HepG2 (cell line): ENCODE data around the gene MAP3K14. TPM values are rescaled to one million over a fixed set of nuclear protein-coding genes. Genes with fewer than 3 reads are reported as not detected.

Experiments used
- ADNP ChIP-seq: sonication (generic); formaldehyde crosslinking; IDR thresholded peaks from 2 replicates; pipeline ENCODE4 v1.4.0; 2020; ENCODE audit warnings: missing genetic modification reagents
- ATM ChIP-seq: fragments of 450-650 bp; IDR thresholded peaks from 2 replicates; pipeline ENCODE4 v1.7.1; 2017; ENCODE audit warnings: mild to moderate bottlenecking, borderline replicate concordance
- CBFB ChIP-seq: sonication (generic); formaldehyde crosslinking; IDR thresholded peaks from 2 replicates; pipeline ENCODE4 v1.4.0; 2020; ENCODE audit warnings: missing genetic modification reagents
- DR1 ChIP-seq: sonication (generic); formaldehyde crosslinking; IDR thresholded peaks from 2 replicates; pipeline ENCODE4 v1.8.0; 2021; ENCODE audit warnings: mild to moderate bottlenecking, missing genetic modification reagents, inconsistent platforms
- EEA1 ChIP-seq: sonication (generic); formaldehyde crosslinking; IDR thresholded peaks from 2 replicates; pipeline ENCODE4 v1.5.1; 2020; ENCODE audit warnings: mild to moderate bottlenecking, missing genetic modification reagents, borderline replicate concordance
- HINFP ChIP-seq: sonication (generic); formaldehyde crosslinking; IDR thresholded peaks from 2 replicates; pipeline ENCODE4 v1.4.0; 2020; ENCODE audit warnings: low read depth, mild to moderate bottlenecking, missing genetic modification reagents
- KDM2A ChIP-seq: sonication (generic); formaldehyde crosslinking; IDR thresholded peaks from 2 replicates; pipeline ENCODE4 v1.4.0; 2020; ENCODE audit warnings: low read depth, missing genetic modification reagents, borderline replicate concordance
- LCORL ChIP-seq, 2 experiments: fragments of 450-650 bp in 1 of 2; sonication (generic) in 1 of 2; formaldehyde crosslinking in 1 of 2; IDR thresholded peaks; 2 replicates each; pipeline versions ENCODE4 v1.5.0 to v1.6.1; 2017 to 2020; ENCODE audit warnings: antibody characterized with exemption in 1 of 2, missing genetic modification reagents in 1 of 2
- MAF1 ChIP-seq: sonication (generic); formaldehyde crosslinking; IDR thresholded peaks from 2 replicates; pipeline ENCODE4 v1.5.0; 2020; ENCODE audit warnings: missing genetic modification reagents, borderline replicate concordance
- MAFK ChIP-seq, 2 experiments: IDR thresholded peaks in 1 of 2; conservative IDR thresholded peaks in 1 of 2; 2 replicates each; pipeline ENCODE4 v1.6.1; 2011; ENCODE audit warnings: improper control_type of control experiment in 2 of 2, low read length in 2 of 2
- MED1 ChIP-seq: sonication (generic); formaldehyde crosslinking; IDR thresholded peaks from 2 replicates; pipeline ENCODE4 v1.4.0; 2020; ENCODE audit warnings: missing genetic modification reagents
- MYNN ChIP-seq: sonication (generic); formaldehyde crosslinking; IDR thresholded peaks from 2 replicates; pipeline ENCODE4 v1.4.0; 2020; ENCODE audit warnings: mild to moderate bottlenecking, low read depth, missing genetic modification reagents
- MZF1 ChIP-seq: sonication (generic); formaldehyde crosslinking; IDR thresholded peaks from 2 replicates; pipeline ENCODE4 v1.8.1; 2023; ENCODE audit warnings: mild to moderate bottlenecking, missing genetic modification reagents, borderline replicate concordance
- PATZ1 ChIP-seq: sonication (generic); formaldehyde crosslinking; IDR thresholded peaks from 2 replicates; pipeline ENCODE4 v1.4.0; 2020; ENCODE audit warnings: missing genetic modification reagents
- ZBTB7A ChIP-seq: sonication (generic); formaldehyde crosslinking; IDR thresholded peaks from 2 replicates; pipeline ENCODE4 v1.8.0; 2022; ENCODE audit warnings: mild to moderate bottlenecking, missing genetic modification reagents
- ZBTB7B ChIP-seq: sonication (generic); formaldehyde crosslinking; IDR thresholded peaks from 2 replicates; pipeline ENCODE4 v1.4.0; 2020; ENCODE audit warnings: missing genetic modification reagents
- ZFP82 ChIP-seq: sonication (generic); formaldehyde crosslinking; IDR thresholded peaks from 2 replicates; pipeline ENCODE4 v1.5.1; 2020; ENCODE audit warnings: mild to moderate bottlenecking, missing genetic modification reagents, borderline replicate concordance
- ZNF616 ChIP-seq: sonication (generic); formaldehyde crosslinking; IDR thresholded peaks from 2 replicates; pipeline ENCODE4 v1.5.0; 2020; ENCODE audit warnings: low read depth, mild to moderate bottlenecking, missing genetic modification reagents
- ZNF646 ChIP-seq: sonication (generic); formaldehyde crosslinking; IDR thresholded peaks from 2 replicates; pipeline ENCODE4 v1.9.0; 2021; ENCODE audit warnings: mild to moderate bottlenecking, missing genetic modification reagents
- ZNF891 ChIP-seq: sonication (generic); formaldehyde crosslinking; IDR thresholded peaks from 2 replicates; pipeline ENCODE4 v1.5.0; 2020; ENCODE audit warnings: mild to moderate bottlenecking, missing genetic modification reagents
- polyA plus RNA-seq, 8 experiments: library from polyadenylated mRNA; depleted of rRNA in 3 of 8; stranded (reverse) in 7 of 8; unstranded in 1 of 8; fragments of >200 nt; fragmentation: Illumina TruSeq in 4 of 8; extraction: Trizol in 4 of 8; gene quantifications; 2 replicates each; pipeline versions ENCODE4 v1.2.1 to v1.2.3, GENCODE V29; 2011 to 2016; ENCODE audit warnings: low read depth in 4 of 8, missing spikeins in 1 of 8, mixed read lengths in 1 of 8; ENCODE audit not compliant: insufficient read depth in 1 of 8
- total RNA-seq, 5 experiments: library from RNA; depleted of rRNA; stranded (reverse); fragments of >200 nt; fragmentation: Illumina TruSeq; extraction: Trizol; gene quantifications; 2 replicates each; pipeline ENCODE4 v1.2.3, GENCODE V29; 2016; ENCODE audit warnings: low read depth in 1 of 5

Gene MAP3K14
- total and polyA plus RNA-seq, 2 of the 13 experiments (the other 11 are each of a cell fraction or from before 2014, with no cell fraction given), result 2.6 TPM

GRCh38 chr17:45231481-45232116 lies 85.2 kb downstream of the MAP3K14 start (continued):
- TF ChIP-seq ZNF646 (CRISPR knock-in tag) (no peak), ZNF891 (CRISPR knock-in tag) (peak; percentile 29; the same call in 1 of the 2 replicates), EEA1 (peak; percentile 57; the same call in 1 of the 2 replicates), DR1 (CRISPR knock-in tag) (no peak), MZF1 (CRISPR knock-in tag) (no peak), ADNP (CRISPR knock-in tag) (peak; percentile 50; the same call in 1 of the 2 replicates), CBFB (0 out of 2 replicates have a peak, but pooled peaks have one; percentile 52), MYNN (CRISPR knock-in tag) (no peak), MAF1 (CRISPR knock-in tag) (0 out of 2 replicates have a peak, but pooled peaks have one; percentile 41), ZBTB7A (CRISPR knock-in tag) (peak; percentile 87), ATM (no peak), ZBTB7B (peak; percentile 58; the same call in 1 of the 2 replicates), KDM2A (CRISPR knock-in tag) (peak; percentile 75; the same call in 1 of the 2 replicates), ZNF616 (no peak), HINFP (CRISPR knock-in tag) (0 out of 2 replicates have a peak, but pooled peaks have one; percentile 40), LCORL (IDR thresholded peaks at IDR 0.05) (no peak), LCORL (CRISPR knock-in tag; IDR thresholded peaks at IDR 0.05) (peak; percentile 56; the same call in 1 of the 2 replicates), PATZ1 (peak; percentile 90), MAFK (conservative IDR thresholded peaks at IDR 0.05 in 1 of 2, IDR thresholded peaks at IDR 0.05 in 1 of 2; ENCODE audit: low read length in 2 of 2) (no peak), MED1 (CRISPR knock-in tag) (peak; percentile 37; the same call in 1 of the 2 replicates), ZFP82 (no peak)
